ENCODE data around the gene CRELD2. TPM values are rescaled to one million over a fixed set of nuclear protein-coding genes. Genes with fewer than 3 reads are reported as not detected.

CRELD2 gene
- total and polyA plus RNA-seq, 2 of the 8 experiments (the other 6 are each of a cell fraction or from before 2014, with no cell fraction given): 24.5 to 36.6 TPM

GRCh38 chr22:49915610-49916009, 2.8 kb upstream of the CRELD2 start (continued):
- peak in 1 of 3 experiments; percentile 1; a peak in 1 of 4 replicates for TF ChIP-seq CTCF (IDR thresholded peaks at IDR 0.05; ENCODE audit: control extremely low read depth in 1 of 3, insufficient read depth in 1 of 3, low read depth in 1 of 3, low read length in 3 of 3)
- no peak for TF ChIP-seq TCF12 (IDR thresholded peaks at IDR 0.05; ENCODE audit: low read depth, low read length)
- TF ChIP-seq MAFK (IDR thresholded peaks at IDR 0.05; ENCODE audit: low read depth, low read length): peak; percentile 77; the same call in 1 of the 2 replicates
- TF ChIP-seq ATF2 (IDR thresholded peaks at IDR 0.05; ENCODE audit: low read length): no peak
- no peak for TF ChIP-seq SUZ12 (IDR thresholded peaks at IDR 0.05; ENCODE audit: low read length)
- no peak for TF ChIP-seq POLR2AphosphoS5 (IDR thresholded peaks at IDR 0.05; ENCODE audit: low read depth, low read length)
